Measurements from ENCODE around the gene USF2.

The USF2 gene

GRCh38 chr19:35296644-35297514 is 28.1 kb downstream of the USF2 start (continued):
- TF ChIP-seq, protein P1, sequence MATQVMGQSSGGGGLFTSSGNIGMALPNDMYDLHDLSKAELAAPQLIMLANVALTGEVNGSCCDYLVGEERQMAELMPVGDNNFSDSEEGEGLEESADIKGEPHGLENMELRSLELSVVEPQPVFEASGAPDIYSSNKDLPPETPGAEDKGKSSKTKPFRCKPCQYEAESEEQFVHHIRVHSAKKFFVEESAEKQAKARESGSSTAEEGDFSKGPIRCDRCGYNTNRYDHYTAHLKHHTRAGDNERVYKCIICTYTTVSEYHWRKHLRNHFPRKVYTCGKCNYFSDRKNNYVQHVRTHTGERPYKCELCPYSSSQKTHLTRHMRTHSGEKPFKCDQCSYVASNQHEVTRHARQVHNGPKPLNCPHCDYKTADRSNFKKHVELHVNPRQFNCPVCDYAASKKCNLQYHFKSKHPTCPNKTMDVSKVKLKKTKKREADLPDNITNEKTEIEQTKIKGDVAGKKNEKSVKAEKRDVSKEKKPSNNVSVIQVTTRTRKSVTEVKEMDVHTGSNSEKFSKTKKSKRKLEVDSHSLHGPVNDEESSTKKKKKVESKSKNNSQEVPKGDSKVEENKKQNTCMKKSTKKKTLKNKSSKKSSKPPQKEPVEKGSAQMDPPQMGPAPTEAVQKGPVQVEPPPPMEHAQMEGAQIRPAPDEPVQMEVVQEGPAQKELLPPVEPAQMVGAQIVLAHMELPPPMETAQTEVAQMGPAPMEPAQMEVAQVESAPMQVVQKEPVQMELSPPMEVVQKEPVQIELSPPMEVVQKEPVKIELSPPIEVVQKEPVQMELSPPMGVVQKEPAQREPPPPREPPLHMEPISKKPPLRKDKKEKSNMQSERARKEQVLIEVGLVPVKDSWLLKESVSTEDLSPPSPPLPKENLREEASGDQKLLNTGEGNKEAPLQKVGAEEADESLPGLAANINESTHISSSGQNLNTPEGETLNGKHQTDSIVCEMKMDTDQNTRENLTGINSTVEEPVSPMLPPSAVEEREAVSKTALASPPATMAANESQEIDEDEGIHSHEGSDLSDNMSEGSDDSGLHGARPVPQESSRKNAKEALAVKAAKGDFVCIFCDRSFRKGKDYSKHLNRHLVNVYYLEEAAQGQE (tag by site-specific recombination; IDR thresholded peaks at IDR 0.05) = no peak
- TF ChIP-seq BCL11B (tag by site-specific recombination; IDR thresholded peaks at IDR 0.05; ENCODE audit: low read depth) = no peak
- TF ChIP-seq ZBTB1 (tag by site-specific recombination; IDR thresholded peaks at IDR 0.05) = no peak
- TF ChIP-seq ZNF175 (tag by site-specific recombination; IDR thresholded peaks at IDR 0.05) = peak; percentile 53; the same call in 1 of the 2 replicates
- TF ChIP-seq ZNF140 (tag by site-specific recombination; IDR thresholded peaks at IDR 0.05) = no peak
- TF ChIP-seq, protein P2, sequence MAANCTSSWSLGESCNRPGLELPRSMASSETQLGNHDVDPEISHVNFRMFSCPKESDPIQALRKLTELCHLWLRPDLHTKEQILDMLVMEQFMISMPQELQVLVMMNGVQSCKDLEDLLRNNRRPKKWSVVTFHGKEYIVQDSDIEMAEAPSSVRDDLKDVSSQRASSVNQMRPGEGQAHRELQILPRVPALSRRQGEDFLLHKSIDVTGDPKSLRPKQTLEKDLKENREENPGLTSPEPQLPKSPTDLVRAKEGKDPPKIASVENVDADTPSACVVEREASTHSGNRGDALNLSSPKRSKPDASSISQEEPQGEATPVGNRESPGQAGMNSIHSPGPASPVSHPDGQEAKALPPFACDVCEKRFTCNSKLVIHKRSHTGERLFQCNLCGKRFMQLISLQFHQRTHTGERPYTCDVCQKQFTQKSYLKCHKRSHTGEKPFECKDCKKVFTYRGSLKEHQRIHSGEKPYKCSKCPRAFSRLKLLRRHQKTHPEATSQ (tag by site-specific recombination; IDR thresholded peaks at IDR 0.05) = 0 out of 2 replicates have a peak, but pooled peaks have one; percentile 12
- TF ChIP-seq ZNF768 (tag by site-specific recombination; IDR thresholded peaks at IDR 0.05) = no peak; the same call in 1 of the 2 replicates
- peak; percentile 54; the same call in 1 of the 2 replicates for TF ChIP-seq PATZ1 (tag by site-specific recombination; IDR thresholded peaks at IDR 0.05)
- no peak for TF ChIP-seq ZBTB48 (tag by site-specific recombination; IDR thresholded peaks at IDR 0.05)
- no peak for TF ChIP-seq ZNF629 (tag by site-specific recombination; IDR thresholded peaks at IDR 0.05)
- TF ChIP-seq, protein P3, sequence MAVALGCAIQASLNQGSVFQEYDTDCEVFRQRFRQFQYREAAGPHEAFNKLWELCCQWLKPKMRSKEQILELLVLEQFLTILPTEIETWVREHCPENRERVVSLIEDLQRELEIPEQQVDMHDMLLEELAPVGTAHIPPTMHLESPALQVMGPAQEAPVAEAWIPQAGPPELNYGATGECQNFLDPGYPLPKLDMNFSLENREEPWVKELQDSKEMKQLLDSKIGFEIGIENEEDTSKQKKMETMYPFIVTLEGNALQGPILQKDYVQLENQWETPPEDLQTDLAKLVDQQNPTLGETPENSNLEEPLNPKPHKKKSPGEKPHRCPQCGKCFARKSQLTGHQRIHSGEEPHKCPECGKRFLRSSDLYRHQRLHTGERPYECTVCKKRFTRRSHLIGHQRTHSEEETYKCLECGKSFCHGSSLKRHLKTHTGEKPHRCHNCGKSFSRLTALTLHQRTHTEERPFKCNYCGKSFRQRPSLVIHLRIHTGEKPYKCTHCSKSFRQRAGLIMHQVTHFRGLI (tag by site-specific recombination; IDR thresholded peaks at IDR 0.05) = no peak
- no peak for TF ChIP-seq TCF7L2 (IDR thresholded peaks at IDR 0.05; ENCODE audit: borderline replicate concordance, low read depth, low read length)
- TF ChIP-seq ZNF560 (tag by site-specific recombination; IDR thresholded peaks at IDR 0.05; ENCODE audit: borderline replicate concordance) = no peak
- no peak for TF ChIP-seq ZNF416 (tag by site-specific recombination; IDR thresholded peaks at IDR 0.05)
- TF ChIP-seq ZNF302 (tag by site-specific recombination; IDR thresholded peaks at IDR 0.05; ENCODE audit: low read depth) = 0 out of 2 replicates have a peak, but pooled peaks have one; percentile 58
- TF ChIP-seq SCRT1 (tag by site-specific recombination; IDR thresholded peaks at IDR 0.05; ENCODE audit: borderline replicate concordance) = no peak
- TF ChIP-seq ZBTB49 (tag by site-specific recombination; IDR thresholded peaks at IDR 0.05; ENCODE audit: low read depth) = no peak
- TF ChIP-seq ZNF530 (tag by site-specific recombination; IDR thresholded peaks at IDR 0.05; ENCODE audit: low read depth) = 0 out of 2 replicates have a peak, but pooled peaks have one; percentile 4
- TF ChIP-seq YY2 (tag by site-specific recombination; IDR thresholded peaks at IDR 0.05) = peak; percentile 47
- TF ChIP-seq ZNF19 (tag by site-specific recombination; IDR thresholded peaks at IDR 0.05; ENCODE audit: low read depth) = no peak; the same call in 1 of the 2 replicates
- TF ChIP-seq ZNF624 (tag by site-specific recombination; IDR thresholded peaks at IDR 0.05) = no peak
- TF ChIP-seq ZNF16 (tag by site-specific recombination; IDR thresholded peaks at IDR 0.05; ENCODE audit: low read depth) = no peak
- TF ChIP-seq ZNF645 (tag by site-specific recombination; IDR thresholded peaks at IDR 0.05) = peak; percentile 15; the same call in 1 of the 2 replicates
- TF ChIP-seq, protein P4, sequence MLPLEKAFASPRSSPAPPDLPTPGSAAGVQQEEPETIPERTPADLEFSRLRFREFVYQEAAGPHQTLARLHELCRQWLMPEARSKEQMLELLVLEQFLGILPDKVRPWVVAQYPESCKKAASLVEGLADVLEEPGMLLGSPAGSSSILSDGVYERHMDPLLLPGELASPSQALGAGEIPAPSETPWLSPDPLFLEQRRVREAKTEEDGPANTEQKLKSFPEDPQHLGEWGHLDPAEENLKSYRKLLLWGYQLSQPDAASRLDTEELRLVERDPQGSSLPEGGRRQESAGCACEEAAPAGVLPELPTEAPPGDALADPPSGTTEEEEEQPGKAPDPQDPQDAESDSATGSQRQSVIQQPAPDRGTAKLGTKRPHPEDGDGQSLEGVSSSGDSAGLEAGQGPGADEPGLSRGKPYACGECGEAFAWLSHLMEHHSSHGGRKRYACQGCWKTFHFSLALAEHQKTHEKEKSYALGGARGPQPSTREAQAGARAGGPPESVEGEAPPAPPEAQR (tag by site-specific recombination; IDR thresholded peaks at IDR 0.05) = no peak

All from HEK293 (cell line).